Fibroblast of the conjunctiva (primary cell): ENCODE data around the gene MSX1.

Source experiments
- DNase-seq: peaks from one replicate; pipeline ENCODE4 v3.0.0-alpha.2; 2010; ENCODE audit warnings: low read depth

MSX1 gene

GRCh38 chr4:4870576-4871241 lies 11.2 kb downstream of the MSX1 start:
- DNase-seq, result no peak

GRCh38 chr4:4871242-4871572 lies 11.7 kb downstream of the MSX1 start:
- DNase-seq, result no peak

DNA sequence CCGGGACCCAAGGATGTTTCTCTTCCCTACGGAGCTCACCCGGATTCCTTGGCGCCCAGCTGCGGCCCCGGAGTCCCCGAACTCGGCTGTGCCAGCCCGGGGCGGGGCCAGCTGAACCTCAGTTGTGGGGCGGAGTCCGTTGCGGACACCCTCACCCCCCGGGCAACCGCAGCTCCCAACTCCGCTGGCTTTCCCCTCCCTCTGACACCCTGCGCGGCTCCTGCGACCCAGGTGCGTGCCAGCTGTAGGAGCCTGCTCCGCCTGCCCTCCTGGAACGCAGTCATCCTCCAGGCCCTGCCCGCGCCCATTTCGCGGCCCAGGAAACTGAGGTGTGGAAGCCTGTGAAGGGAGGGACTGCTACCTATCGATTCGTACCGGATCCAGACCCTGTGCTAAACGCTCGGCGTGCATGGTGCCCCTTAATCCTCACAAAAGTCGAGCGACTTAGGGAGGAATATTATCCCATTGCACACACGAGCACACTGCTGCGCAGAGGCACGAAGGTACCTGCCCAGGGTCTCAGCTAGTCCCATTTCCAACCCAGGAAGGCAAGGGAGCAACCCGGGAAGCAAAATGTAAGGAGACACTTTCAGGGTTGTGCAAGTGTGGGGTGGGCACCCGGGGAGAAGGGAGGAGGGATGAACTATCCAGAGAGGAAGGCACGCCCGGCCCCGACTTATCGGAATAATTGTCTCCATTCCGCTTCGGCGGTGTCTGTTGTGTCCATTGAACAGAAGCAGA lies 12.3 kb downstream of the MSX1 start:
- DNase-seq, result no peak

GRCh38 chr4:4872314-4872903 lies 12.9 kb downstream of the MSX1 start:
- no peak for DNase-seq

GRCh38 chr4:4873203-4873602 lies 13.7 kb downstream of the MSX1 start:
- no peak for DNase-seq

DNA sequence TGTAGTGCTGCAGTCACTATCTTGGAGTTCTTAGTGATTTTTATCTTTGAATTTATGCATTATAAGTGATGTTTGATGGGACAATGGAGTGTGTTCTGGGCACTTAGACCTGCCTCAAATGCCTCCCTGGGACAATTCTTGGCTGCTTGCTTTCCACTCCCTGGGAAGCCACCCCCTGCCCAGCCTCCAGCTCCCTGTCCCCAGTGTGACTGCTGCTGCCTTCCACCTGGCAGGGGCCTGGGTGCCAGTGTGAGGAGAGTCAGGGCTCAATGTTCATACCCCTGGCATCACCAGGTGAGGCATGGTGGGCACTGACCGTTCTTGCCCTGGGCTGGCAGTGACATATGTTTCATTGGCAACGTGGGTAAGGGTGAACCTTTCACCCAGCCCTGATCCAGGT lies 14.8 kb downstream of the MSX1 start:
- no peak for DNase-seq

DNA sequence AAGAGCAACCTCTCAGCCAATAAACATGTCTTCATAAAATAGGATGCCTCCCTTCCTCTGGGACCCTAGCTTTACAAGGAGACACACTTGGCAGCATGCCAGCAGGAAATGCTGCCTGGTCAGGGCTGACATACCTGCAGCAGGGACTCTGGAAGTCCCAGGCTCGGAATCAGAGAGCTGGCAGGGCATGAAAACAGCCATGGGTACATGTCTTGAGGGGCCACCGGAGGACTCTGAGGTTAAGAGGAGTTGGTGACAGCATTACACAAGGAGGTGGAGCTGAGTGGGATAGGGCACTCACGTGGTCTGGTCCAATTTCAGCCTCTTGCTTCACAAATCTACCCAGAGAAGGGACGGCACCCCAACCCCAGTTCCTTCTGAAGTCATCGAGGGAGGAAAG lies 15.7 kb downstream of the MSX1 start:
- no peak for DNase-seq

GRCh38 chr4:4875611-4876010 lies 16.1 kb downstream of the MSX1 start:
- DNase-seq, result no peak

DNA sequence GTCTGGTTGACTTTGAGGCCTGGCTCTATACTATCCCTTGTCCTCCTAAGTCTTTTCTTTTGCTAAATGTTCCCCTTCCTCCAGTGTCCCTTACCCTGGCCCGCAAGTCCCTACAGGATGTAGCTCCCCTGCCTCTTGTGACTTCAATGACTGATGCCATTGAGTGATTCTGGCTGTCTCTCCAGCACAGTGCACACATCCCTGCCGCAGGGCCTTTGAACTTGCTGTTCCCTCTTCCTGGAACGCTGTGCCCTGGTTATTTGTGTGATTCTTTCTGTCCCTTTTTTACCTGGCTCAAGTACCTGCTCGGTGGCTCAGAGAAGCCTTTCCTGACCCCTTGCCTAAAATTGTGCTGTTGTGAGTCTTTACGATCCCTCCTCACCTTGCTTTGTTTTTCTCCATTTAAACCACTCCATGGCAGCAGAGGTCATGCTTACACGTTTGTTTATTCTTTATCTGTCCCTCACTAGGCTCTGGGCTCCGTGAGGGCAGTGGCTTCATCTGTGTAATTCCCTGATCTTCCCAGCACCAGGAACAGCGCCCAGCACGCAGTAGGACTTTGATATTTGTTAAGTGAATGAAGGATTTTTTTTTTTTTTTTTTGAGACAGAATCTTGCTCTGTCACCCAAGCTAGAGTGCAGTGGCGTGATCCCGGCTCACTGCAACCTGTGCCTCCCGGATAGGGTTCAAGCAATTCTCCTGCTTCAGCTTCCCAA lies 17.6 kb downstream of the MSX1 start:
- no peak for DNase-seq

GRCh38 chr4:4880492-4880891 lies 21.0 kb downstream of the MSX1 start:
- no peak for DNase-seq

GRCh38 chr4:4881432-4881831 lies 22.0 kb downstream of the MSX1 start:
- no peak for DNase-seq

- no peak for DNase-seq
These were observed 25.1 kb downstream of the MSX1 start for GRCh38 chr4:4884611-4885010.

DNA sequence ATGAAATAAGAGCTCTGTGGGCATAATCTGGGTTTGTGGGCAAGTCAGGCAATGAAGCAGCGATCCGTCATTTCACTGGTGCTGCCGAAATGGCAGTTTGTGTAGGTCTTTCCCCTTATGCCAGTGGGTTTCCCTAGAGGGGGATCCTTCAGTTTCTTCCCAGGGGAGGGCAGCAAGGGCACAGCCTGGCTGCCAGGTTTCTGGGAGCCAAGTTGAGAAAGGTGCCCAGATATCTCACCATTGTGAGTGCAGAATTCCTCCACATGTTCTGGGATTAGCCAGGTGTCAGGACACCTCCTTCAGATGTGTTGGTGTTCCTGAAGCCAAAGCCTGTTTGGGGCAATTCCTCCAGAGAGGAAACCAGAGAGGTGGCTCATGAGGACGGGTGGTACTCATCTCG lies 28.0 kb downstream of the MSX1 start:
- no peak for DNase-seq

- no peak for DNase-seq
These were observed 29.2 kb downstream of the MSX1 start for GRCh38 chr4:4888695-4889094.

DNA sequence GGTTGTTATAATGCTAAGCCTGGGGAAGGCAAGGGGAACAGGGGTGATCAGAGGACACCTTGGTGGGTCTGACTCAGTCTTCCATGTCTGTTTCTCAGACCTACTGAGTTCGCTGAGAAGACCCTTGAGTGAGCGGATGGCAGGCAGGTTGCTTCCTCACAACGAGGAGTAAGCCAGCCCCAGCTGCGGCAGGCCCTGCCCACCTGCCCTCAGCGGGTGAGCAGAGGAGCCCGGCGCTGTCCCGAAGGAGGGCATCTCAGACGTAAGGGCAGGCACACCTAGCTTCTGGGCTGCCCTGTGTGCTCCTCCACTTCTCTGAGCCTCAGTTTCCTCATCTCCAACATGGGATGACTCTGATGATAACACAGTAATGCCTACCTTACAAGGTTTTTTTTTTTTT lies 30.3 kb downstream of the MSX1 start:
- no peak for DNase-seq

DNA sequence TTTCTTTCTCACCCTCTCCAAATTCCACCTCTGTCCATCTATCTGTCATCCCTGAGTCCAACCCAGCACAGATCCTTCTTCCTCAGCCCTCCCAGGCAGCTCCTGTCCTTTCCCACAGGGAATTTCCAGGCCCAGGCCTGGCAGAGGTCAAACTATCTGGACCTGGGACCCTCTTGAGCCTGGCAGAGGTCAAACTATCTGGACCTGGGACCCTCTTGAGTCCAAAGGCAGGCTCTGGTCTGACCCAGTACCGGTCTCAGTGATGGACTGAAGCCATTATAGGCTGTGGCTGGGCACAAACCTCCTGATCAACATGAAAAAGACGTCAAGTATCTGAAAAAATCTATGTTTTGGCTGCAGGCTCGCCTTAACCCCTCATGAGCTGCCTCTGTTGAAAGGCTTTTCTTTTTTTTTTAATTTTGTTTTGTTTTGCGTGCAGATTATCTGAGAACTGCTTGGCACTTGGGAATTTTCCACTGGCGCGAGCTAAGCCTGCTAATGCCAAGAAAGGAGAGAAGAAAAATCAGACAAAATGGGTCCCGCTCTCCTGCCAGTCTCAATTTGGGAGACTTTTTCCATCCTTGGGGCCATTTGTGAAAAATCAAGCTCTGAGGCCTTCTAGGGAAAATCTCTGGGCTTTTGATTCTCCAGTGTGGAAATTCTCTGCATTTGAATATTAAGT lies 31.2 kb downstream of the MSX1 start:
- DNase-seq, result no peak

GRCh38 chr4:4893721-4894120 lies 34.3 kb downstream of the MSX1 start:
- no peak for DNase-seq

DNA sequence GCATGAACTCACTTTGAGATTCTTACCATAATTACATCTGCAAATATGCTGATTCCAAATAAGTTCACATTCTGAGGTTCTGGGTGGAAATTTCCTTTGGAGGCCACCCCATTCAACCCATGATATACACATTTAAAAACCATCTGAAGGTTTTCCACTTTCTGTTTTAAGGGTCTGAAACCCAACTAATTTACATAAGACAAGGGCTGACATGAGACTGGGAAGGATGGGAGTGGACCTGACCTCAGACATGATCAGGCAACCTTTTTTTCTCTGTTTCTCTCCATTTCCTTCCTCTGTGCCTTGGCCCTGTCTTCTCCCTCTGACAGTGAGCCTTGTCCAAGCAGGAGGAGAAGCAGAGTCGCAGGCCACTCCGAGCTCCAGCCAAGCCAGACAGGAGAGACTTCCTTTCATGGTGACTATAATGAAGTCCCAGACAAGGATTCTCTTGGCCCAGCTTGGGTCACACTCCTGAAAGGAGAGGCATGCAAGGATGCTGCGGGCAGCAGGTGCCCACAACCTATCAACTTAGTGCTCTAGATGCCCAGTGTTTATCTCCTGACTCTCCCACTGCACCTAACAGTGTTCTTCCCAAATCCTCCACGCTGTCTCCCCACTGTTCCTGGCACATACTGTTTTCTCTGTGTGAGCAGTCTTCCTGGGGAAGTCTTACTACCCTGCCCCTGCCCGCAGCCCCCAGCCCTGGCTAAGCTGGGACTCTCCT lies 39.9 kb downstream of the MSX1 start:
- DNase-seq, result no peak

GRCh38 chr4:4901877-4902276 lies 42.4 kb downstream of the MSX1 start:
- DNase-seq, result no peak

DNA sequence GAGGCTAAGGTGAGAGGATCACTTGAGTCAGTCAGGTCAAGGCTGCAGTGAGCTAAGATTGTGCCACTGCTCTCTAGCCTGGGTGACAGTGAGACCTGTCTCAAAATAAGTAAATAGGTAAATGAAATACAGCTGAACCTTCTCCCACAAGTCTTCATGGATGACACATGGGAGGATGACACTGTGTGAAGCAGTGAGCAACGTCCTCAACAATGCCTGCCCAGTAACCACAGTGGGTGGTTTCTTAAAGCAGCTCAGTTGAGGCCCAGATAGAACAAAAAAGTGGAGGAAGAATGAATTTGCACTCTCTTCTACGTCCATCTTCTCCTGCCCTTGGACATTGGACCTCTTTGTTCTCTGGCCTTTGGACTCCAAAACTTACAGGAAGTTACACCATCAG lies 52.7 kb downstream of the MSX1 start:
- DNase-seq, result no peak

DNA sequence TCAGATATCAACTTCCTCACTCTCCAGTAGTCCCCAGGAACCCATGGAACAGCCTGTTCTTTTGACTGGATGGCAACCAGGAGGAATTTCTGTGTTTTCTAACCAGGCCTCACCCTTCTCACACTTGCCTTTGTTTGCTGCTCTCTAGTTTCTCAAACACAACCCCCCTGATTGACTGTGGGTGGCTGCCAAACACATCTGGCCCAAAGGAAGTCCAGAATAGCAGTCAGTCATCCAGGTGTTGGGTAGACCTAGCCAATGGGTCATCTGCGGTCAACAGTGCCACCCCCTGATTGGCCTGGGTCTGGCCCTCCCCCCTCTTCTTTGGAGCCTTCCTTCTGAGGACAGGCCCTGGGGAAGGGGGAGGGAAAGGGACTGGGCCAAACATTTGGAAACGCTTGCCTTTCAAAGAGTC lies 53.7 kb downstream of the MSX1 start:
- DNase-seq, result no peak
